Measurements from ENCODE around the gene ATP6V1B1.
"Not testable (repeated sequence)": the region's sequence is repeated elsewhere in the genome, so short reads cannot be mapped to it uniquely, and the experiment has no call there.

ATP6V1B1 gene

GRCh38 chr2:70990216-70990615 is 54.5 kb downstream of the ATP6V1B1 start:
- peaks cover 3% of the 10 kb centered on the region for H3K27me3 ChIP-seq (ENCODE audit: control insufficient read depth, insufficient read depth, low read length, poor library complexity, severe bottlenecking)
- H3K9me3 ChIP-seq (ENCODE audit: control insufficient read depth, low read length), result no peaks in the 10 kb centered on the region
- peaks cover 9% of the 10 kb centered on the region for H3K36me3 ChIP-seq (ENCODE audit: control insufficient read depth, insufficient read depth, low read length)
- 75 to 78% methylated on average over 5 of the region's 5 CpGs for WGBS, 2 experiments
- peaks cover 9% of the 10 kb centered on the region for H3K4me1 ChIP-seq (ENCODE audit: control insufficient read depth, insufficient read depth, low read length)
- H3K4me3 ChIP-seq (ENCODE audit: insufficient read depth, low read depth, low read length), result no peak overlapping the region
- no peak overlapping the region for H3K27ac ChIP-seq (ENCODE audit: insufficient read depth, low read depth, low read length, poor library complexity, severe bottlenecking)

- Histone ChIP-seq H3K27ac (ENCODE audit: insufficient read depth, low read depth, low read length, poor library complexity, severe bottlenecking) (no peak overlapping the region), H3K27me3 (ENCODE audit: control insufficient read depth, insufficient read depth, low read length, poor library complexity, severe bottlenecking) (peaks cover 8% of the 10 kb centered on the region), H3K36me3 (ENCODE audit: control insufficient read depth, insufficient read depth, low read length) (peaks cover 9% of the 10 kb centered on the region), H3K4me1 (ENCODE audit: control insufficient read depth, insufficient read depth, low read length) (peaks cover 9% of the 10 kb centered on the region), H3K4me3 (ENCODE audit: insufficient read depth, low read depth, low read length) (no peak overlapping the region), H3K9me3 (ENCODE audit: control insufficient read depth, low read length) (no peaks in the 10 kb centered on the region)
- 95 to 96% methylated on average over 5 of the region's 5 CpGs for WGBS, 2 experiments
Observed at GRCh38 chr2:70991142-70991541, 55.4 kb downstream of the ATP6V1B1 start.

- Histone ChIP-seq H3K27ac (ENCODE audit: insufficient read depth, low read depth, low read length, poor library complexity, severe bottlenecking) (no peak overlapping the region), H3K4me3 (ENCODE audit: insufficient read depth, low read depth, low read length) (no peak overlapping the region), H3K9me3 (ENCODE audit: control insufficient read depth, low read length) (no peaks in the 10 kb centered on the region), H3K36me3 (ENCODE audit: control insufficient read depth, insufficient read depth, low read length) (peaks cover 9% of the 10 kb centered on the region), H3K4me1 (ENCODE audit: control insufficient read depth, insufficient read depth, low read length) (peaks cover 9% of the 10 kb centered on the region), H3K27me3 (ENCODE audit: control insufficient read depth, insufficient read depth, low read length, poor library complexity, severe bottlenecking) (peaks cover 8% of the 10 kb centered on the region)
- 94 to 95% methylated on average over 9 of the region's 9 CpGs for WGBS, 2 experiments
Observed at GRCh38 chr2:70991742-70992141, 56.0 kb downstream of the ATP6V1B1 start.

- H3K4me1 ChIP-seq (ENCODE audit: control insufficient read depth, insufficient read depth, low read length), result peaks cover 9% of the 10 kb centered on the region
- no peak overlapping the region for H3K27ac ChIP-seq (ENCODE audit: insufficient read depth, low read depth, low read length, poor library complexity, severe bottlenecking)
- H3K27me3 ChIP-seq (ENCODE audit: control insufficient read depth, insufficient read depth, low read length, poor library complexity, severe bottlenecking), result peaks cover 21% of the 10 kb centered on the region
- H3K9me3 ChIP-seq (ENCODE audit: control insufficient read depth, low read length), result no peaks in the 10 kb centered on the region
- peak overlapping the region; percentile 90 for H3K4me3 ChIP-seq (ENCODE audit: insufficient read depth, low read depth, low read length)
- H3K36me3 ChIP-seq (ENCODE audit: control insufficient read depth, insufficient read depth, low read length), result peaks cover 7% of the 10 kb centered on the region
- WGBS, 2 experiments, result 94% methylated on average over 12 of the region's 12 CpGs
Observed at GRCh38 chr2:70992945-70993853, 57.5 kb downstream of the ATP6V1B1 start.

- Histone ChIP-seq H3K27me3 (ENCODE audit: control insufficient read depth, insufficient read depth, low read length, poor library complexity, severe bottlenecking) (peaks cover 26% of the 10 kb centered on the region), H3K4me1 (ENCODE audit: control insufficient read depth, insufficient read depth, low read length) (peaks cover 9% of the 10 kb centered on the region), H3K27ac (ENCODE audit: insufficient read depth, low read depth, low read length, poor library complexity, severe bottlenecking) (no peak overlapping the region), H3K9me3 (ENCODE audit: control insufficient read depth, low read length) (no peaks in the 10 kb centered on the region), H3K36me3 (ENCODE audit: control insufficient read depth, insufficient read depth, low read length) (no peaks in the 10 kb centered on the region), H3K4me3 (ENCODE audit: insufficient read depth, low read depth, low read length) (peak overlapping the region; percentile 90)
- WGBS, 2 experiments, result 2 to 3% methylated on average over 49 of the region's 49 CpGs
Observed at GRCh38 chr2:70994009-70994698, 58.5 kb downstream of the ATP6V1B1 start.

GRCh38 chr2:70994699-70995425 is 59.2 kb downstream of the ATP6V1B1 start, which contains the start of gene TEX261:
TSS of gene TEX261 (minus strand) at chr2:70994873. CDS start at chr2:70994757, 116 bp downstream.
- Histone ChIP-seq H3K4me1 (ENCODE audit: control insufficient read depth, insufficient read depth, low read length) (peaks cover 9% of the 10 kb centered on the region), H3K9me3 (ENCODE audit: control insufficient read depth, low read length) (no peaks in the 10 kb centered on the region), H3K36me3 (ENCODE audit: control insufficient read depth, insufficient read depth, low read length) (no peaks in the 10 kb centered on the region), H3K4me3 (ENCODE audit: insufficient read depth, low read depth, low read length) (peak within 1 kb of the TSS; percentile 90), H3K27me3 (ENCODE audit: control insufficient read depth, insufficient read depth, low read length, poor library complexity, severe bottlenecking) (peaks cover 33% of the 10 kb centered on the region), H3K27ac (ENCODE audit: insufficient read depth, low read depth, low read length, poor library complexity, severe bottlenecking) (no peak within 1 kb of the TSS)
- 1% methylated on average over 65 of the region's 65 CpGs for WGBS, 2 experiments

- WGBS, 2 experiments, result 2 to 5% methylated on average over 11 of the region's 11 CpGs
- H3K36me3 ChIP-seq (ENCODE audit: control insufficient read depth, insufficient read depth, low read length), result no peaks in the 10 kb centered on the region
- no peak overlapping the region for H3K27ac ChIP-seq (ENCODE audit: insufficient read depth, low read depth, low read length, poor library complexity, severe bottlenecking)
Observed at GRCh38 chr2:70995426-70995729, 59.7 kb downstream of the ATP6V1B1 start.

GRCh38 chr2:70998885-70999284 is 63.2 kb downstream of the ATP6V1B1 start:
- WGBS, 2 experiments, result 87 to 93% methylated on average over 4 of the region's 4 CpGs
- not testable (repeated sequence) for H3K9me3 ChIP-seq (ENCODE audit: control insufficient read depth, low read length); H3K36me3 ChIP-seq (ENCODE audit: control insufficient read depth, insufficient read depth, low read length)

More at GRCh38 chr2:70995426-70995729, 59.7 kb downstream of the ATP6V1B1 start:
- Histone ChIP-seq H3K4me3 (ENCODE audit: insufficient read depth, low read depth, low read length) (peak overlapping the region; percentile 90), H3K4me1 (ENCODE audit: control insufficient read depth, insufficient read depth, low read length) (peaks cover 9% of the 10 kb centered on the region), H3K9me3 (ENCODE audit: control insufficient read depth, low read length) (no peaks in the 10 kb centered on the region), H3K27me3 (ENCODE audit: control insufficient read depth, insufficient read depth, low read length, poor library complexity, severe bottlenecking) (peaks cover 34% of the 10 kb centered on the region)

GRCh38 chr2:70999362-70999761 is 63.7 kb downstream of the ATP6V1B1 start:
- Histone ChIP-seq H3K36me3 (ENCODE audit: control insufficient read depth, insufficient read depth, low read length) (no peaks in the 10 kb centered on the region), H3K27me3 (ENCODE audit: control insufficient read depth, insufficient read depth, low read length, poor library complexity, severe bottlenecking) (peaks cover 34% of the 10 kb centered on the region), H3K9me3 (ENCODE audit: control insufficient read depth, low read length) (no peaks in the 10 kb centered on the region), H3K4me1 (ENCODE audit: control insufficient read depth, insufficient read depth, low read length) (peaks cover 18% of the 10 kb centered on the region), H3K4me3 (ENCODE audit: insufficient read depth, low read depth, low read length) (no peak overlapping the region), H3K27ac (ENCODE audit: insufficient read depth, low read depth, low read length, poor library complexity, severe bottlenecking) (no peak overlapping the region)
- 74 to 90% methylated on average over 2 of the region's 2 CpGs for WGBS, 2 experiments

More at GRCh38 chr2:70998885-70999284, 63.2 kb downstream of the ATP6V1B1 start:
- H3K27ac ChIP-seq (ENCODE audit: insufficient read depth, low read depth, low read length, poor library complexity, severe bottlenecking); H3K4me3 ChIP-seq (ENCODE audit: insufficient read depth, low read depth, low read length): not testable (repeated sequence)
- Histone ChIP-seq H3K4me1 (ENCODE audit: control insufficient read depth, insufficient read depth, low read length) (peaks cover 19% of the 10 kb centered on the region), H3K27me3 (ENCODE audit: control insufficient read depth, insufficient read depth, low read length, poor library complexity, severe bottlenecking) (peaks cover 34% of the 10 kb centered on the region)

GRCh38 chr2:70999931-71000330 is 64.2 kb downstream of the ATP6V1B1 start:
- 85 to 94% methylated on average over 10 of the region's 10 CpGs for WGBS, 2 experiments
- H3K4me1 ChIP-seq (ENCODE audit: control insufficient read depth, insufficient read depth, low read length), result peaks cover 18% of the 10 kb centered on the region

More at GRCh38 chr2:70999931-71000330, 64.2 kb downstream of the ATP6V1B1 start:
- H3K27me3 ChIP-seq (ENCODE audit: control insufficient read depth, insufficient read depth, low read length, poor library complexity, severe bottlenecking), result peaks cover 34% of the 10 kb centered on the region
- not testable (repeated sequence) for H3K4me3 ChIP-seq (ENCODE audit: insufficient read depth, low read depth, low read length); H3K36me3 ChIP-seq (ENCODE audit: control insufficient read depth, insufficient read depth, low read length); H3K9me3 ChIP-seq (ENCODE audit: control insufficient read depth, low read length); H3K27ac ChIP-seq (ENCODE audit: insufficient read depth, low read depth, low read length, poor library complexity, severe bottlenecking)
